ENCODE results near the gene GABRB2.

- TF ChIP-seq CTCF (IDR thresholded peaks at IDR 0.05; ENCODE audit: low read depth, low read length, missing input control): no peak
- no peak for TF ChIP-seq EGR1 (IDR thresholded peaks at IDR 0.05; ENCODE audit: low read depth in 2 of 2)
- TF ChIP-seq TAF1 (conservative IDR thresholded peaks at IDR 0.05): no peak
- TF ChIP-seq, protein P1, sequence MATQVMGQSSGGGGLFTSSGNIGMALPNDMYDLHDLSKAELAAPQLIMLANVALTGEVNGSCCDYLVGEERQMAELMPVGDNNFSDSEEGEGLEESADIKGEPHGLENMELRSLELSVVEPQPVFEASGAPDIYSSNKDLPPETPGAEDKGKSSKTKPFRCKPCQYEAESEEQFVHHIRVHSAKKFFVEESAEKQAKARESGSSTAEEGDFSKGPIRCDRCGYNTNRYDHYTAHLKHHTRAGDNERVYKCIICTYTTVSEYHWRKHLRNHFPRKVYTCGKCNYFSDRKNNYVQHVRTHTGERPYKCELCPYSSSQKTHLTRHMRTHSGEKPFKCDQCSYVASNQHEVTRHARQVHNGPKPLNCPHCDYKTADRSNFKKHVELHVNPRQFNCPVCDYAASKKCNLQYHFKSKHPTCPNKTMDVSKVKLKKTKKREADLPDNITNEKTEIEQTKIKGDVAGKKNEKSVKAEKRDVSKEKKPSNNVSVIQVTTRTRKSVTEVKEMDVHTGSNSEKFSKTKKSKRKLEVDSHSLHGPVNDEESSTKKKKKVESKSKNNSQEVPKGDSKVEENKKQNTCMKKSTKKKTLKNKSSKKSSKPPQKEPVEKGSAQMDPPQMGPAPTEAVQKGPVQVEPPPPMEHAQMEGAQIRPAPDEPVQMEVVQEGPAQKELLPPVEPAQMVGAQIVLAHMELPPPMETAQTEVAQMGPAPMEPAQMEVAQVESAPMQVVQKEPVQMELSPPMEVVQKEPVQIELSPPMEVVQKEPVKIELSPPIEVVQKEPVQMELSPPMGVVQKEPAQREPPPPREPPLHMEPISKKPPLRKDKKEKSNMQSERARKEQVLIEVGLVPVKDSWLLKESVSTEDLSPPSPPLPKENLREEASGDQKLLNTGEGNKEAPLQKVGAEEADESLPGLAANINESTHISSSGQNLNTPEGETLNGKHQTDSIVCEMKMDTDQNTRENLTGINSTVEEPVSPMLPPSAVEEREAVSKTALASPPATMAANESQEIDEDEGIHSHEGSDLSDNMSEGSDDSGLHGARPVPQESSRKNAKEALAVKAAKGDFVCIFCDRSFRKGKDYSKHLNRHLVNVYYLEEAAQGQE (IDR thresholded peaks at IDR 0.05): no peak
- no peak for TF ChIP-seq GABPA (IDR thresholded peaks at IDR 0.05 in 1 of 2, conservative IDR thresholded peaks at IDR 0.05 in 1 of 2)
- TF ChIP-seq RAD21 (IDR thresholded peaks at IDR 0.05): no peak
- no peak for TF ChIP-seq FOXA2 (IDR thresholded peaks at IDR 0.05)
- TF ChIP-seq HNF4A (conservative IDR thresholded peaks at IDR 0.05): no peak
- no peak for TF ChIP-seq JUND (IDR thresholded peaks at IDR 0.05)
- TF ChIP-seq NR2F2 (IDR thresholded peaks at IDR 0.05): no peak
- TF ChIP-seq YY1 (IDR thresholded peaks at IDR 0.05): no peak
- no peak for TF ChIP-seq FOXA1 (IDR thresholded peaks at IDR 0.05)
- no peak for TF ChIP-seq RXRA (IDR thresholded peaks at IDR 0.05)
These were observed 161.5 kb downstream of the GABRB2 start for GRCh38 chr5:161385027-161385426.

Measured in liver (tissue), 3 donors.